GM12874 (cell line): ENCODE results near the gene C22orf15.

Source experiments
- CTCF ChIP-seq: IDR thresholded peaks from 2 replicates; pipeline ENCODE4 v1.5.1; 2011; ENCODE audit warnings: low read depth, mild to moderate bottlenecking, control low read depth, low read length, moderate library complexity; ENCODE audit not compliant: insufficient read depth

Gene C22orf15

GRCh38 chr22:23772649-23773473, 10.1 kb downstream of the C22orf15 start, which contains the start of gene MMP11:
Gene MMP11, plus strand, starts transcription at chr22:23772849. Its CDS starts 22 bp downstream, at chr22:23772871.
- 0 out of 2 replicates have a peak, but pooled peaks have one; percentile 15 for TF ChIP-seq CTCF

- TF ChIP-seq CTCF: no peak
Measured at GRCh38 chr22:23773483-23774113, 10.8 kb downstream of the C22orf15 start.

GRCh38 chr22:23774114-23774921, 11.5 kb downstream of the C22orf15 start:
- no peak for TF ChIP-seq CTCF

GRCh38 chr22:23774922-23775436, 12.2 kb downstream of the C22orf15 start:
- no peak for TF ChIP-seq CTCF

GRCh38 chr22:23775779-23776375, 13.1 kb downstream of the C22orf15 start:
- TF ChIP-seq CTCF: no peak

- no peak for TF ChIP-seq CTCF
Measured at GRCh38 chr22:23777776-23778576, 15.2 kb downstream of the C22orf15 start.
